HCT116 (cell line): ENCODE results near the gene COL1A1.

Experiments used
- EGR1 ChIP-seq: IDR thresholded peaks from 2 replicates; pipeline ENCODE4 v1.6.1; 2012; ENCODE audit warnings: low read depth
- EZH2phosphoT487 ChIP-seq: fragments of 200-600 bp; IDR thresholded peaks from 2 replicates; pipeline ENCODE4 v1.6.1; 2018; ENCODE audit warnings: antibody characterized with exemption, borderline replicate concordance
- FOSL1 ChIP-seq: IDR thresholded peaks from 2 replicates; pipeline ENCODE4 v1.6.1; 2012; ENCODE audit warnings: low read depth
- JUND ChIP-seq: IDR thresholded peaks from 2 replicates; pipeline ENCODE4 v1.6.1; 2012
- POLR2A ChIP-seq: IDR thresholded peaks from 2 replicates; pipeline ENCODE4 v1.7.0; 2011; ENCODE audit warnings: borderline replicate concordance; ENCODE audit not compliant: insufficient read depth, insufficient read length; ENCODE audit errors: extremely low read depth
- POLR2AphosphoS5 ChIP-seq: IDR thresholded peaks from 2 replicates; pipeline ENCODE4 v1.6.1; 2011; ENCODE audit warnings: mild to moderate bottlenecking, low read depth, low read length, moderate library complexity
- RAD21 ChIP-seq: IDR thresholded peaks from 2 replicates; pipeline ENCODE4 v1.6.1; 2012; ENCODE audit warnings: low read depth, mild to moderate bottlenecking
- TCF7L2 ChIP-seq: IDR thresholded peaks from 2 replicates; pipeline ENCODE4 v1.7.0; 2011; ENCODE audit warnings: borderline replicate concordance, inconsistent platforms; ENCODE audit not compliant: insufficient read depth, insufficient read length; ENCODE audit errors: extremely low read depth
- YY1 ChIP-seq: IDR thresholded peaks from 2 replicates; pipeline ENCODE4 v1.6.1; 2011; ENCODE audit warnings: low read length, low read depth, moderate library complexity, mild to moderate bottlenecking; ENCODE audit not compliant: insufficient replicate concordance; ENCODE audit errors: extremely low read depth
- ZNF274 ChIP-seq: fragments of 200-500 bp; sonication (Bioruptor generic); IDR thresholded peaks from 2 replicates; pipeline ENCODE4 v1.6.1; 2014; ENCODE audit warnings: mild to moderate bottlenecking, low read depth, low read length, inconsistent platforms
- TF ChIP-seq, protein P1 (sequence below), 3 experiments: fragments of 200-600 bp in 1 of 3; sonication (generic) in 1 of 3; IDR thresholded peaks in 2 of 3; conservative IDR thresholded peaks in 1 of 3; 2 replicates each; pipeline ENCODE4 v1.5.1; 2012 to 2017; ENCODE audit warnings: low read depth in 2 of 3, low read length in 2 of 3, antibody characterized with exemption in 1 of 3, borderline replicate concordance in 1 of 3, control low read depth in 1 of 3, mild to moderate bottlenecking in 1 of 3, mixed read lengths in 1 of 3, mixed run types in 1 of 3, moderate library complexity in 1 of 3; ENCODE audit not compliant: insufficient read depth in 1 of 3
- TF ChIP-seq, protein P2 (sequence below): IDR thresholded peaks from 2 replicates; pipeline ENCODE4 v1.6.1; 2012
- TF ChIP-seq, protein P3 (sequence below): IDR thresholded peaks from 2 replicates; pipeline ENCODE4 v1.6.1; 2012; ENCODE audit warnings: low read depth
- TF ChIP-seq, protein P4 (sequence below): IDR thresholded peaks from 2 replicates; pipeline ENCODE4 v1.6.1; 2012

DNA sequence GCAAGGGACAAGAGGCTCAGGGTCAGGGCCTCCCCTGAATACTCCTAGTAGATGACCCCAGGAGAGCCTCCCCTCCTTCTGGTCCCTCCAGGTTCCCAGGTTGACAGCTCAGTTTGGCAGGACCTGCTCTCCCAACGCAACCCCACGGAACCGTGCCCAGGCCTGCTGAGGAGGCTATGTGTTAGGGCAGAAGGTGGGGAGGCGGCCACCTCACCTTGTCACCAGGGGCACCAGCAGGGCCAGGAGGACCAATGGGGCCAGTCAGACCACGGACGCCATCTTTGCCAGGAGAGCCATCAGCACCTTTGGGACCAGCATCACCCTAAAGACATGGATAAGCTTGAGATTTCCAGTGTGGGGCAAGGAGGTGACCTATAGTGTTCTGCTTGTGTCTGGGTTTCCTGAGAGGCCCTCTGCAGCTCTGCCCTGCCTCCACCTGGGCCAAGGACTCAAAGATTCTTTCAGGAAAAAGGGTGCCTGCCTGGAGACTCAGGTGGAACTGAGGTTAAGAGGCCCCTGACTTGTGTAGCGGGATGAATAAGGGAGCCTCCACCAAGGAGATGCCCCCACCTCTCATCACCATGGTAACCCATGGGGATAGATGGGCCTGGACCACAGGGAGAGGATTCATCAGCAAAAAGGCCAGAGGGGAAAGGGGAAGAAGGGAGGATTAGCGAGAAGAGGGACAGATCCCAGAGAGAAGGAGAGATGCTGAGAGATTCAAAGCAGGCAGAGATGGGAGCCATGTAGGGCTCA, 10.7 kb downstream of the COL1A1 start:
- no peak for TF ChIP-seq POLR2A
- TF ChIP-seq, protein P1, sequence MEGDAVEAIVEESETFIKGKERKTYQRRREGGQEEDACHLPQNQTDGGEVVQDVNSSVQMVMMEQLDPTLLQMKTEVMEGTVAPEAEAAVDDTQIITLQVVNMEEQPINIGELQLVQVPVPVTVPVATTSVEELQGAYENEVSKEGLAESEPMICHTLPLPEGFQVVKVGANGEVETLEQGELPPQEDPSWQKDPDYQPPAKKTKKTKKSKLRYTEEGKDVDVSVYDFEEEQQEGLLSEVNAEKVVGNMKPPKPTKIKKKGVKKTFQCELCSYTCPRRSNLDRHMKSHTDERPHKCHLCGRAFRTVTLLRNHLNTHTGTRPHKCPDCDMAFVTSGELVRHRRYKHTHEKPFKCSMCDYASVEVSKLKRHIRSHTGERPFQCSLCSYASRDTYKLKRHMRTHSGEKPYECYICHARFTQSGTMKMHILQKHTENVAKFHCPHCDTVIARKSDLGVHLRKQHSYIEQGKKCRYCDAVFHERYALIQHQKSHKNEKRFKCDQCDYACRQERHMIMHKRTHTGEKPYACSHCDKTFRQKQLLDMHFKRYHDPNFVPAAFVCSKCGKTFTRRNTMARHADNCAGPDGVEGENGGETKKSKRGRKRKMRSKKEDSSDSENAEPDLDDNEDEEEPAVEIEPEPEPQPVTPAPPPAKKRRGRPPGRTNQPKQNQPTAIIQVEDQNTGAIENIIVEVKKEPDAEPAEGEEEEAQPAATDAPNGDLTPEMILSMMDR (IDR thresholded peaks at IDR 0.05 in 2 of 3, conservative IDR thresholded peaks at IDR 0.05 in 1 of 3; ENCODE audit: borderline replicate concordance in 1 of 3, insufficient read depth in 1 of 3, low read depth in 2 of 3, low read length in 2 of 3), result no peak
- TF ChIP-seq EGR1, result no peak
- TF ChIP-seq, protein P2, sequence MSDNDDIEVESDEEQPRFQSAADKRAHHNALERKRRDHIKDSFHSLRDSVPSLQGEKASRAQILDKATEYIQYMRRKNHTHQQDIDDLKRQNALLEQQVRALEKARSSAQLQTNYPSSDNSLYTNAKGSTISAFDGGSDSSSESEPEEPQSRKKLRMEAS, result no peak
- no peak for TF ChIP-seq TCF7L2
- TF ChIP-seq YY1, result no peak
- TF ChIP-seq RAD21, result no peak
- no peak for TF ChIP-seq EZH2phosphoT487
- TF ChIP-seq POLR2AphosphoS5, result no peak
- TF ChIP-seq, protein P3, sequence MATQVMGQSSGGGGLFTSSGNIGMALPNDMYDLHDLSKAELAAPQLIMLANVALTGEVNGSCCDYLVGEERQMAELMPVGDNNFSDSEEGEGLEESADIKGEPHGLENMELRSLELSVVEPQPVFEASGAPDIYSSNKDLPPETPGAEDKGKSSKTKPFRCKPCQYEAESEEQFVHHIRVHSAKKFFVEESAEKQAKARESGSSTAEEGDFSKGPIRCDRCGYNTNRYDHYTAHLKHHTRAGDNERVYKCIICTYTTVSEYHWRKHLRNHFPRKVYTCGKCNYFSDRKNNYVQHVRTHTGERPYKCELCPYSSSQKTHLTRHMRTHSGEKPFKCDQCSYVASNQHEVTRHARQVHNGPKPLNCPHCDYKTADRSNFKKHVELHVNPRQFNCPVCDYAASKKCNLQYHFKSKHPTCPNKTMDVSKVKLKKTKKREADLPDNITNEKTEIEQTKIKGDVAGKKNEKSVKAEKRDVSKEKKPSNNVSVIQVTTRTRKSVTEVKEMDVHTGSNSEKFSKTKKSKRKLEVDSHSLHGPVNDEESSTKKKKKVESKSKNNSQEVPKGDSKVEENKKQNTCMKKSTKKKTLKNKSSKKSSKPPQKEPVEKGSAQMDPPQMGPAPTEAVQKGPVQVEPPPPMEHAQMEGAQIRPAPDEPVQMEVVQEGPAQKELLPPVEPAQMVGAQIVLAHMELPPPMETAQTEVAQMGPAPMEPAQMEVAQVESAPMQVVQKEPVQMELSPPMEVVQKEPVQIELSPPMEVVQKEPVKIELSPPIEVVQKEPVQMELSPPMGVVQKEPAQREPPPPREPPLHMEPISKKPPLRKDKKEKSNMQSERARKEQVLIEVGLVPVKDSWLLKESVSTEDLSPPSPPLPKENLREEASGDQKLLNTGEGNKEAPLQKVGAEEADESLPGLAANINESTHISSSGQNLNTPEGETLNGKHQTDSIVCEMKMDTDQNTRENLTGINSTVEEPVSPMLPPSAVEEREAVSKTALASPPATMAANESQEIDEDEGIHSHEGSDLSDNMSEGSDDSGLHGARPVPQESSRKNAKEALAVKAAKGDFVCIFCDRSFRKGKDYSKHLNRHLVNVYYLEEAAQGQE, result no peak
- no peak for TF ChIP-seq JUND
- TF ChIP-seq, protein P4, sequence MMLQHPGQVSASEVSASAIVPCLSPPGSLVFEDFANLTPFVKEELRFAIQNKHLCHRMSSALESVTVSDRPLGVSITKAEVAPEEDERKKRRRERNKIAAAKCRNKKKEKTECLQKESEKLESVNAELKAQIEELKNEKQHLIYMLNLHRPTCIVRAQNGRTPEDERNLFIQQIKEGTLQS, result no peak
- no peak for TF ChIP-seq ZNF274
- no peak for TF ChIP-seq FOSL1
